Immature natural killer cell (primary cell): ENCODE data around the gene SERPINE3. TPM values are rescaled to one million over a fixed set of nuclear protein-coding genes. Genes with fewer than 3 reads are reported as not detected.

Experiments used
- DNase-seq, 3 donors: peaks; one replicate each; pipeline ENCODE4 v3.0.0; 2022; ENCODE audit warnings: mixed read lengths in 1 of 3
- H3K27ac Mint-ChIP-seq, 6 donors: one replicate each; pipeline ENCODE4 v1.8.0; 2020; ENCODE audit warnings: mixed read lengths in 6 of 6, mild to moderate bottlenecking in 5 of 6, inconsistent platforms in 4 of 6, moderate library complexity in 3 of 6
- H3K27me3 Mint-ChIP-seq, 3 donors: one replicate each; pipeline ENCODE4 v1.8.0; 2020 to 2021; ENCODE audit warnings: low read depth in 3 of 3, mild to moderate bottlenecking in 3 of 3, mixed read lengths in 3 of 3, moderate library complexity in 3 of 3, inconsistent platforms in 1 of 3
- H3K36me3 Mint-ChIP-seq, 3 donors: one replicate each; pipeline ENCODE4 v1.8.0; 2020; ENCODE audit warnings: mixed read lengths in 3 of 3, inconsistent platforms in 2 of 3, mild to moderate bottlenecking in 2 of 3
- H3K4me1 Mint-ChIP-seq, 2 donors: one replicate each; pipeline ENCODE4 v1.8.0; 2020; ENCODE audit warnings: inconsistent platforms in 2 of 2, mild to moderate bottlenecking in 2 of 2, mixed read lengths in 2 of 2, moderate library complexity in 1 of 2
- H3K4me3 Mint-ChIP-seq, 5 donors: one replicate each; pipeline ENCODE4 v1.8.0; 2020; ENCODE audit warnings: mild to moderate bottlenecking in 5 of 5, mixed read lengths in 5 of 5, inconsistent platforms in 3 of 5, moderate library complexity in 3 of 5
- H3K9me3 Mint-ChIP-seq, 6 donors: one replicate each; pipeline ENCODE4 v1.8.0; 2020; ENCODE audit warnings: mild to moderate bottlenecking in 6 of 6, mixed read lengths in 6 of 6, inconsistent platforms in 4 of 6, moderate library complexity in 3 of 6
- polyA plus RNA-seq, 3 donors: library from polyadenylated mRNA; unstranded; fragments of 300-500 nt; fragmentation: Illumina TruSeq; gene quantifications; one replicate each; pipeline ENCODE4 v1.2.3, GENCODE V29; 2021

SERPINE3 gene
- polyA plus RNA-seq, 3 donors from 2014 or later, result not detected

DNA sequence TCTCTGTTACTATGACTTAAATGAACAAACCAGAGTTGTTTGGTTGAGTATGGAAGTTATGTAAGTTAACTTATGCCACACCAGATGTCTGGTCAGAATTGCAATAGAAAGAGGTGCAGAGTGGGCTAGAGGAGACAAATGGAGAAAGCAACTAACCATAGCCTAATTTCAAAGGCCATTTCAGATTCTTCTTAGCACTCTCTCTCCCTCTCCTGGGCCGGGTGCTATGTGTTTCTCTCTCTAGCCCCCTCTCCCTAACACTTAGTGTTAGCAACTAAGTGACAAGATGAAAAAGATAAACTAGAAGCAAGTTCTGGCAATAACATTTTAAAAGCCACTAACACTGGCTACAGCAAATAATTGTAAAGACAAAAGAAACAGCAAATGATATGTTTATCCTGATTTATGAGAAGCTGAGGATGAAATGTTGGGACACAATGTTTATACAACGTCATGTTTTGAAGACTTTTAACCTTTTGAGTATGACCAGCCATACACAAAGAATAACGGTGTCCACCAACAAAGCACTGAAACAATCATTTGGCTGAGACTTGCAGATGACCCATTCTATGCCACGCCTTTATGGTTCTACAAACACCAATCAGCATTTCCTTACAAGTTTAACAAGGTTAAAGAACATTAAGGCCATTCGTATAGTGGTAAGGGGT, 18.6 kb downstream of the SERPINE3 start:
- Mint-ChIP-seq H3K27me3 (no peaks in the 10 kb centered on the region), H3K4me3 (no peak overlapping the region), H3K36me3 (peaks cover 0 to 21% (median under 1%) of the 10 kb centered on the region in 3 donors), H3K4me1 (peaks cover 0 to 8% of the 10 kb centered on the region in 2 donors), H3K9me3 (no peaks in the 10 kb centered on the region), H3K27ac (no peak overlapping the region)
- no peak for DNase-seq

DNA sequence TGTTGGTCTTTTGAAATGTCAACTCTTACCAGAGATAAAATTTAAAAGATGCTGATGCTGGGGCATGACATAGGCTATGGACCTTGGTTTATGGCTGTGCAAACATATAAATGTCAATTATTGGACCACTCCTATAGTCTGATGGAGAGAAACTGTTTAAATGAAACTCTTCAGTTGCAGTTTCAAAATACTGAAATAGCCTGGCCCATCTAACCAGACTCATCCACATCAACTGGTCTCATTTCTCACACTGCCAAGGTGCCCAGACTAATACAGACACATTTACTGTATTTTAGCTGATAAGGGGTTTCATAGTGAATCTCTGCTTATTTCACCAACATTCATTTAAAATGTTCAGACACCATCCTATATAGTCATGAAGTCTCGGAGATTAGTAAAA, 19.9 kb downstream of the SERPINE3 start:
- H3K4me3 Mint-ChIP-seq, result no peak overlapping the region
- no peak for DNase-seq
- H3K36me3 Mint-ChIP-seq, result peaks cover 2 to 24% (median 5%) of the 10 kb centered on the region in 3 donors
- H3K4me1 Mint-ChIP-seq, result peaks cover 0 to 8% of the 10 kb centered on the region in 2 donors
- H3K27me3 Mint-ChIP-seq, result no peaks in the 10 kb centered on the region
- H3K9me3 Mint-ChIP-seq, result no peaks in the 10 kb centered on the region
- no peak overlapping the region for H3K27ac Mint-ChIP-seq

DNA sequence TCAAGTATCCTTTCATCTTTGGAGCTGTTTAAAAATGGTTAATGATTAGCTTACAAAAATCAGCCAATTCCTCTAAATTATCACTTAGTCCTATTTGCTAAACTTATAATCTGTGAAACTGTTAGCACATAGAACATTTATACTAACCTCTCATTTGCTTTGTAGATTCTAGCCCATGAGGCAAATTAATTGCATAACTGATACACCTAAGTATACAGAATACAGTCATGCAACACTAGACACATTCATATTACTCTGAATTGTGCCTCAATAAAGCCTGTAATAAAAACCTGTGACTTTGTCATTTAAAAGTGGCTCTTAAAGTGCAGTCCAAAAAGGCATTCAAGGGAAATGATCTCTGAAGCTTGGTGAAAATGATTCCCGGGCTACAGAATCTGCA, 21.0 kb downstream of the SERPINE3 start:
- Mint-ChIP-seq H3K27me3 (no peaks in the 10 kb centered on the region), H3K4me3 (no peak overlapping the region), H3K4me1 (peaks cover 0 to 8% of the 10 kb centered on the region in 2 donors), H3K9me3 (no peaks in the 10 kb centered on the region), H3K36me3 (peaks cover 10 to 33% (median 14%) of the 10 kb centered on the region in 3 donors), H3K27ac (no peak overlapping the region)
- DNase-seq, result no peak

DNA sequence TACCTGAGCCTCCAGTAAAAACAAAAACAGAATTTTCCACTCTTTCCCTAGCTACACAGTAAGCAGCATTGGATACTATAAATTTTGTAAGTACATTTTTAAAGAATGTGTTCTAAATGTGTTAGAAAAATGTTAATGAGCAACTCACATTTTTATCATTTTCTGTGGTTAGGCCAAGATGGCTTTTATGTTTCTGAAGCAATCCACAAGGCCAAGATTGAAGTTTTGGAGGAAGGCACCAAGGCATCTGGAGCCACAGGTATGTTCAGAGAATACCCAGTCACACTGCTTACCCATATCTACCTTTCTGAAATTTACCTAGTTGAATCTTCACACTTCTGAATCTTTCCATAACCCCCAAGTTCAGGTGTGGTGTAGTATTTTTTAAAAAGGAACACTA, 21.6 kb downstream of the SERPINE3 start:
- no peaks in the 10 kb centered on the region for H3K27me3 Mint-ChIP-seq
- no peak for DNase-seq
- H3K27ac Mint-ChIP-seq, result no peak overlapping the region
- no peaks in the 10 kb centered on the region for H3K9me3 Mint-ChIP-seq
- H3K4me3 Mint-ChIP-seq, result no peak overlapping the region
- peaks cover 0 to 8% of the 10 kb centered on the region in 2 donors for H3K4me1 Mint-ChIP-seq
- peaks cover 10 to 34% (median 14%) of the 10 kb centered on the region in 3 donors for H3K36me3 Mint-ChIP-seq

DNA sequence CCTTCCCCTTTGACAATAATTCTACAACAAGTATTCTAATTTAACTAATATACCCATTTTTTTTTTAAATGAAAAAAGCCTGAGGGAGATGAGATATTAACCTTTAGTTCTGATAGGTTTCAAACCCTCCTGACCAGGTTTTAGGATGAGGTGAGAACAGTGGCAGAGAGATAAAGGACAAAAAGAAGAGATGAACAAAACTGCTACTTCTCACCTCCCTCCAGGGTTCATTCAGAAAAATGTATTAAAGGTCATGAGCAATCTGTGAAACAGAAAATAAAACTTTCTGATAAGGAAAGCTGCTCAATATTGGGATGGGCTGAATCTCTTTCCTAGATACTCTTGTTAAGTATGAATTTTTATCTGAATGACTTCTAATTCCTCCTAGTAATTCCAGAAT, 24.1 kb downstream of the SERPINE3 start:
- no peak overlapping the region for H3K4me3 Mint-ChIP-seq
- no peaks in the 10 kb centered on the region for H3K27me3 Mint-ChIP-seq
- no peak for DNase-seq
- no peak overlapping the region for H3K27ac Mint-ChIP-seq
- peaks cover 10 to 45% (median 25%) of the 10 kb centered on the region in 3 donors for H3K36me3 Mint-ChIP-seq
- no peaks in the 10 kb centered on the region for H3K9me3 Mint-ChIP-seq
- no peaks in the 10 kb centered on the region for H3K4me1 Mint-ChIP-seq

DNA sequence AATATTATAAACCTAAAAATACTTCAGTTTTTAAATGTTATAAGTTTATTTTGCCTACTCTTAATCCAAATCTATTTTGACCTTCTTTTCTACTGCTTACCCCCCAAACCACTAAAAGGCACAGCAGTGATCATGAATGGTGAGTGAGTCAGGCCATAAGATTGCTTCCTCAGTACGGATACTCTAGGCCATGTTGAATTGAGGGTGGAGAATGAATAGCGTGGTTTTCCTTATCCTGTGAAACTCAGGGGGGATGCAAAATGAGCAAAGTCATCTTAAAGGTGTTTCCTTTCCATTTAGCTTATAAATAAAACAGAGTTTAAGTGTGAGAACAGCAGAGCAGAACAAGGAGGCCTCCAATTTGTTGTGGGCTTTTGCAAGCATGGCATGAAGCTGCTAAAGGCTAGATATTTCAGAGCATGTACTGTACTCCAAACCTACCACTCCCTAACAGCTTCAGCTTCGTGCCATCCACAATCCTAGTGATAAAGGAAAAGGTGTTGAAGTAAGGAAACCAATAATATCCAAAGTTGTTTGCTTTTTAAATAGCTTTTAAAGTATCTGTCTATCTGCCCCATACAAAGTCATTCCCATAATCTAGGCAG, 25.0 kb downstream of the SERPINE3 start:
- Mint-ChIP-seq H3K27me3 (no peaks in the 10 kb centered on the region), H3K9me3 (no peaks in the 10 kb centered on the region), H3K36me3 (peaks cover 10 to 50% (median 31%) of the 10 kb centered on the region in 3 donors), H3K27ac (peak overlapping the region in 2 of 6 donors; percentile 0 to 31), H3K4me3 (no peak overlapping the region), H3K4me1 (no peaks in the 10 kb centered on the region)
- no peak for DNase-seq

DNA sequence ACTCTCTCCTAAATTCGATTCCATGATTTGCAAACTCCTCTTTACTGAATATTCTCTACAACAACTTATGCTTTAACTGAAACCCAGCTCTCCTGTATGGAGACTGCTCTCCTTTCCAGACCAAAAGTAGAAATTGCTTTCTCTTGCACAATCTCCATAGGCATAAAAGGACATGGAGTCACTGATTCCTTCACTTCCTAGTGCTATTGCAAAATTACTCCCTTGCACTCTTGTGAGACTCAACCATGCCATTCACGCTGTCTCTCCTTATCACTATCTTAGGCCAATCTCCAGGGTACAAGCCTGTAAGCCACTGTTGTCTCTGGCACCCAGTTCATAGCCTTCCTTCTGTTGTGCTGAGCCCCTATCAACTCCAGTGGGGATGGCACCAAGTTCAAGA, 30.6 kb downstream of the SERPINE3 start:
- H3K9me3 Mint-ChIP-seq, result no peaks in the 10 kb centered on the region
- DNase-seq, result no peak
- H3K27ac Mint-ChIP-seq, result peak overlapping the region in 4 of 6 donors; percentile 6 to 53 (median 10)
- H3K4me3 Mint-ChIP-seq, result no peak overlapping the region
- peaks cover 0 to 1% (median 0%) of the 10 kb centered on the region in 3 donors for H3K27me3 Mint-ChIP-seq
- H3K36me3 Mint-ChIP-seq, result peaks cover 3 to 24% (median 20%) of the 10 kb centered on the region in 3 donors
- H3K4me1 Mint-ChIP-seq, result no peaks in the 10 kb centered on the region

DNA sequence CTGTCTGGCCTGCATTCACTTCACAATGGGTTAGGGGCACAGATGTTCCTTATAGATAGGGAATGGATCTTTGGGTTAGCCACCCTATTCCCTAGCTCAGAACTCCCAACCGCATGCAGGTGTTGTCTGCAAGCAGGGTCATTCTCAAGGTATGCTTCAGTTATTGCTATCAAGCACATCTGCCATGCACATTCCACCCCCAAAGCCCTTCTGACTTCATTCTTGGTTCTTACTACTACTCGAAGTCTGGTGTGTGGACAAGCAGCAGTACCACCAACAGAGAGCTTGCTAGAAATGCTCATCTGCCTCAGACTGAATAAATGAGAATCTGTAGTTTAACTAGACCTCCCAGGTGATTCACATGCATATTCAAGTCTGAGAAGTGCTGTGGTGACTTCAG, 31.3 kb downstream of the SERPINE3 start:
- peaks cover 0 to 1% (median 0%) of the 10 kb centered on the region in 3 donors for H3K27me3 Mint-ChIP-seq
- no peak overlapping the region for H3K4me3 Mint-ChIP-seq
- peaks cover 3 to 28% (median 22%) of the 10 kb centered on the region in 3 donors for H3K36me3 Mint-ChIP-seq
- no peaks in the 10 kb centered on the region for H3K4me1 Mint-ChIP-seq
- no peaks in the 10 kb centered on the region for H3K9me3 Mint-ChIP-seq
- no peak for DNase-seq
- H3K27ac Mint-ChIP-seq, result peak overlapping the region in 2 of 6 donors; percentile 6 to 8

DNA sequence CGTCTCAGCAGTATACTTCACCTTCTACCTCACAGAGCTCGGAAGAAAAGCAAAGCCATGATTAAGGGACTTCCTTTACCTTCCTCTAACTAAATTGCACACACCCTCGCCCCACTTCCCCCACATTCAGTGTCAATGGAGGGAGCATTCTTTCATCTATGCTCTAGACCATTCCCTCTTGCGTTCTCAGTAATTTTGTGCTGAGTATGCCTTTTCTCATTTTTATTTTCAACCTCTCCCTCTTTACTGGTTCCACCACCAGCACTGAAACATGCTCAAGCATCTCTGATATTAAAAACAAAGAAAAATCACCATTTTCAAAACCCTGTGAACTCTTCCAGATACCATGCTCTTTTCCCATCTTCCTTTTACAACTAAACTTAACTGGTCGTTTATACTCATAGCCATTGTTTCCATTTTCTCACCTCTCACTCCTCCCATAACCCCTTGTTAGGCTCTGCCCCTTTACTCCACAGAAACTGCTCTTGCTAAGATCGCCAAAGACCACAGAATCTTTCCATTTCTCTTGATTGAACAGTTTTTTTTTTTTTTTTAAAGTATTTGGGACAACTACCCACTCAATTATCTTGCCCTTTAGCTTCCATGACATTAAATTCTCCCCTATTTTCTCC, 32.4 kb downstream of the SERPINE3 start:
- no peak overlapping the region for H3K4me3 Mint-ChIP-seq
- no peaks in the 10 kb centered on the region for H3K4me1 Mint-ChIP-seq
- no peaks in the 10 kb centered on the region for H3K9me3 Mint-ChIP-seq
- DNase-seq, result no peak
- peaks cover 0 to 1% (median 0%) of the 10 kb centered on the region in 3 donors for H3K27me3 Mint-ChIP-seq
- H3K36me3 Mint-ChIP-seq, result peaks cover 7 to 25% (median 22%) of the 10 kb centered on the region in 3 donors
- no peak overlapping the region for H3K27ac Mint-ChIP-seq

DNA sequence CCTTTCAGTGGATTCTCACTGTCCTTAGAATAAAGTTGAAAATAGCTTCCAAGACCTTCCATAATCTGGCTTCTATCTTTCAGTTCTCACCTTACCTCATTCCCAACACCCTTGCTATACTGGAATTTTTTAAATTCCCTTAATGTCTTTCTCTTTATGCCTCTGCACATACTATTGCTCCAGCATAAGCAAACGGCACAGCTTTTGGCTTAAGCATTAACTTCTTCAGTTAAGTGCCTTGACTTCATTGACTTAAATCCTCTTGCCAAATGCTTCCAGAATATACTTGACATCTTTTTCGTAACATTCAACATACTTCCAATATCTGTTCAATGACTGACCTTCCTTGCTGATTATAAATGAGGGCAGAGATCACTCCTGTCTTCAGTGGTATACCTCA, 34.0 kb downstream of the SERPINE3 start:
- DNase-seq, result no peak
- Mint-ChIP-seq H3K27me3 (peaks cover 0 to 1% (median 0%) of the 10 kb centered on the region in 3 donors), H3K27ac (no peak overlapping the region), H3K4me1 (no peaks in the 10 kb centered on the region), H3K4me3 (no peak overlapping the region), H3K9me3 (no peaks in the 10 kb centered on the region), H3K36me3 (peaks cover 15 to 30% (median 20%) of the 10 kb centered on the region in 3 donors)

DNA sequence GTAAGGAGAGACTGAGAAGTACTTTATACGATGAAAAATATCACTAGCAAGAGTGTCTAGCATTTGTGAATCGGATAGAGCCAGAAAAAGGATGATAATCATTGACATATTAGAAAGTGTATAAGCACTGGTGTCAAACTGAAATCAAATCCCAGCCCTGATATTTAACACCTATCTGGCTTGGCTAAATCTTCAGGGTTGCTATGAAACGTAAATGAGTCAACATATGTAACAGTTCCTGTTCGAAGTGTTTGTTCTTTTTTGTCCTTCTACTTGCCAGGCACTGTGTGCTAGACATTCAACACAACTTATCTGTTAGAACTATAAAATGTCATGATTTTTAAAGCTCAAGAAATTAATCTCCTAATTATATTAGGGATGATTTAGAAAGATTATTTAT, 40.8 kb downstream of the SERPINE3 start:
- no peak overlapping the region for H3K4me3 Mint-ChIP-seq
- no peak for DNase-seq
- peak overlapping the region in 1 of 6 donors; percentile 22 for H3K27ac Mint-ChIP-seq
- peaks cover 4 to 6% of the 10 kb centered on the region in 2 donors for H3K4me1 Mint-ChIP-seq
- H3K9me3 Mint-ChIP-seq, result no peaks in the 10 kb centered on the region
- peaks cover 11 to 35% (median 17%) of the 10 kb centered on the region in 3 donors for H3K36me3 Mint-ChIP-seq
- H3K27me3 Mint-ChIP-seq, result no peaks in the 10 kb centered on the region

DNA sequence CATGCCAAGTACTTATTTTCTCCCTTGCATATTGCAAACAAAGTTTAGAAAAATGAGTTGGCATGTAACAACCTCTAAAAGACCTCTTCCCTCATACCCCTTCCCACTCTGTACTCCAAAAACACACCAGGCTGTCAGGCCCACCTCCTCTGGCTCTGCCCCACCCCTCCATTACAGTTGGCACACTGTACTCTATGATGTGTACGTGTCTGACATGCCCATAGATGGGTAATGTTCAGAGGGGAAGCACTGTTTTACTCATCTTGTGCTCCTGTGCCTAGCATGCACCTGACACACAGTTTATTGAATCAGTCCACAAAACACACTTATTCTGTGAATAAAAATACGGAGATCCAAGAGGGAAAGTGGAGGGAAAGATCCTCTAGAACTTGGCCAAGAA, 45.6 kb downstream of the SERPINE3 start:
- DNase-seq, result no peak
- Mint-ChIP-seq H3K27me3 (no peaks in the 10 kb centered on the region), H3K36me3 (peaks cover 0 to 9% (median 3%) of the 10 kb centered on the region in 3 donors), H3K27ac (no peak overlapping the region), H3K9me3 (no peaks in the 10 kb centered on the region), H3K4me1 (peaks cover 6 to 13% of the 10 kb centered on the region in 2 donors), H3K4me3 (no peak overlapping the region)

DNA sequence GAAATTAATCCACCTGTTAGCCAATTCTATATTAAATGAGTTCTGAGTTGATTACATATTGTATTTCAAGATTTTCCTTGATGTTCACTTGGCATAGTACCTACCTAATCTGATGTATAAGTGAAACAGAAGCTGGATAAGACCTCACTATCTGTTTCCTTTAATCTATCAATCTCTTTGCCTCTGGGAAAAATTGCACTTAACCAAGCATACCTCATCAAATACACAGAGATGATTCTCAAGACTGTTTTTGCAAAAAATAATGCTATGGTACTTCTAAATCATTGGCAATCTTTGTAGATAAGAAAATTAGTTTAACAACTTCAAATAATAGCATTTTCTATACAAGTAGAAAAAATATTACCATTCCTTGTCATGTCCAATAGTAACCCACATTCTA, 55.2 kb downstream of the SERPINE3 start:
- Mint-ChIP-seq H3K36me3 (no peaks in the 10 kb centered on the region), H3K9me3 (no peaks in the 10 kb centered on the region), H3K4me3 (no peak overlapping the region), H3K4me1 (peaks cover 48 to 70% of the 10 kb centered on the region in 2 donors), H3K27ac (peak overlapping the region in 2 of 6 donors; percentile 25 to 73), H3K27me3 (peaks cover 0 to 1% (median 0%) of the 10 kb centered on the region in 3 donors)
- DNase-seq, result no peak

DNA sequence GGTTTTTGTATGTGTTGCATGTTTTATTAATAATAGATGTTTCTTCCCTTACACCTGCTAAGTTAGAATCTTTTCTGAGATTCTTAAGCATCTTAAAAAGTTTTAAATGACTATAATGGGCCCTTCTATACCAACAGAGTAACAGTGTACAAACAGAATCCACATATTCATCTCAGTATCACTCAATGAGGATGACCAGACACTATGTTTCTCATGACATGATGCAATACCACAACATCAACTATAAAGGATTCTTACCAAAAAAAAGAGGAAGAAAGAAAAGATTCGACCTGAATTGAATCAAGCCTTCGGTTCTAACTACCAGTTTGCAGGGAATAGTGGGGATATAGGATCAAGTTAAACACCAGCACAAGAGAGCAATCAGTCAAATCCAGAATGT, 56.9 kb downstream of the SERPINE3 start:
- H3K36me3 Mint-ChIP-seq, result no peaks in the 10 kb centered on the region
- no peak for DNase-seq
- H3K4me3 Mint-ChIP-seq, result peak overlapping the region in 1 of 5 donors; percentile 1
- H3K4me1 Mint-ChIP-seq, result peaks cover 57 to 81% of the 10 kb centered on the region in 2 donors
- H3K27ac Mint-ChIP-seq, result peak overlapping the region in 3 of 6 donors; percentile 6 to 44 (median 6)
- H3K9me3 Mint-ChIP-seq, result no peaks in the 10 kb centered on the region
- H3K27me3 Mint-ChIP-seq, result peaks cover 0 to 1% (median 0%) of the 10 kb centered on the region in 3 donors
